SK-N-SH treated with all-trans-retinoic acid at 6 μM for 48 hours (cell line): ENCODE results near the gene CASTOR1.

Experiments
- ATAC-seq: fragments of 200-7000 bp; cut with Tn5 transposase; 3 replicates; pipeline ENCODE4 v1.9.1; 2020; ENCODE audit warnings: mild to moderate bottlenecking, moderate library complexity
- CREB5 ChIP-seq: fragments of 250-450 bp; sonication (Bioruptor Pico); IDR thresholded peaks from 2 replicates; pipeline ENCODE4 v1.5.1; 2020; ENCODE audit warnings: low read depth, mild to moderate bottlenecking, moderate library complexity
- CSDC2 ChIP-seq: fragments of 250-450 bp; sonication (Bioruptor Pico); IDR thresholded peaks from 2 replicates; pipeline ENCODE4 v1.5.0; 2020; ENCODE audit warnings: mild to moderate bottlenecking, moderate library complexity
- ESRRG ChIP-seq: fragments of 250-450 bp; sonication (Bioruptor Pico); IDR thresholded peaks from 2 replicates; pipeline ENCODE4 v1.6.1; 2021; ENCODE audit warnings: mild to moderate bottlenecking
- GLIS3 ChIP-seq: fragments of 250-450 bp; sonication (Bioruptor Pico); IDR thresholded peaks from 2 replicates; pipeline ENCODE4 v1.5.0; 2020; ENCODE audit warnings: mild to moderate bottlenecking, moderate library complexity
- ISL1 ChIP-seq: fragments of 250-450 bp; sonication (Bioruptor Pico); IDR thresholded peaks from 2 replicates; pipeline ENCODE4 v2.1.2; 2022; ENCODE audit warnings: mild to moderate bottlenecking, moderate library complexity
- OSR1 ChIP-seq: fragments of 250-450 bp; sonication (Bioruptor Pico); IDR thresholded peaks from 2 replicates; pipeline ENCODE4 v1.8.0; 2022; ENCODE audit warnings: moderate library complexity, mild to moderate bottlenecking, inconsistent platforms
- POU6F1 ChIP-seq: fragments of 250-450 bp; sonication (Bioruptor Pico); IDR thresholded peaks from 2 replicates; pipeline ENCODE4 v1.8.0; 2021; ENCODE audit warnings: low read depth, mild to moderate bottlenecking, moderate library complexity, borderline replicate concordance
- PPARA ChIP-seq: fragments of 250-450 bp; sonication (Bioruptor Pico); IDR thresholded peaks from 2 replicates; pipeline ENCODE4 v1.5.0; 2020; ENCODE audit warnings: mild to moderate bottlenecking, borderline replicate concordance
- RARB ChIP-seq: fragments of 250-450 bp; sonication (Bioruptor Pico); IDR thresholded peaks from 2 replicates; pipeline ENCODE4 v1.8.0; 2021; ENCODE audit warnings: mild to moderate bottlenecking, moderate library complexity
- SNAI2 ChIP-seq: fragments of 250-450 bp; sonication (Bioruptor Pico); IDR thresholded peaks from 2 replicates; pipeline ENCODE4 v1.5.0; 2020; ENCODE audit warnings: mild to moderate bottlenecking, moderate library complexity
- TCF4 ChIP-seq: fragments of 250-450 bp; sonication (Bioruptor Pico); IDR thresholded peaks from 2 replicates; pipeline ENCODE4 v1.8.0; 2021; ENCODE audit warnings: mild to moderate bottlenecking, moderate library complexity, borderline replicate concordance
- TOX ChIP-seq: fragments of 250-450 bp; sonication (Bioruptor Pico); IDR thresholded peaks from 2 replicates; pipeline ENCODE4 v1.8.0; 2021; ENCODE audit warnings: mild to moderate bottlenecking, moderate library complexity, borderline replicate concordance
- ZC3H10 ChIP-seq: fragments of 250-450 bp; sonication (Bioruptor Pico); IDR thresholded peaks from 2 replicates; pipeline ENCODE4 v1.5.1; 2021; ENCODE audit warnings: mild to moderate bottlenecking, moderate library complexity
- ZFP3 ChIP-seq: fragments of 250-450 bp; sonication (Bioruptor Pico); IDR thresholded peaks from 2 replicates; pipeline ENCODE4 v1.5.0; 2020; ENCODE audit warnings: mild to moderate bottlenecking, moderate library complexity
- ZFP30 ChIP-seq: fragments of 450-650 bp; formaldehyde crosslinking; IDR thresholded peaks from 2 replicates; pipeline ENCODE4 v1.5.0; 2022; ENCODE audit warnings: mild to moderate bottlenecking, moderate library complexity
- ZNF565 ChIP-seq: fragments of 450-650 bp; formaldehyde crosslinking; conservative IDR thresholded peaks from 2 replicates; pipeline ENCODE4 v1.5.0; 2020; ENCODE audit warnings: low read depth, mild to moderate bottlenecking, moderate library complexity
- ZNF70 ChIP-seq: fragments of 450-650 bp; formaldehyde crosslinking; IDR thresholded peaks from 2 replicates; pipeline ENCODE4 v1.5.0; 2020; ENCODE audit warnings: mild to moderate bottlenecking, moderate library complexity
- ZNF8 ChIP-seq: fragments of 450-650 bp; formaldehyde crosslinking; IDR thresholded peaks from 2 replicates; pipeline ENCODE4 v1.5.0; 2020; ENCODE audit warnings: mild to moderate bottlenecking, moderate library complexity
- TF ChIP-seq, protein P1 (sequence below): fragments of 250-450 bp; sonication (Bioruptor Pico); IDR thresholded peaks from 2 replicates; pipeline ENCODE4 v1.5.0; 2020; ENCODE audit warnings: mild to moderate bottlenecking, moderate library complexity
- TF ChIP-seq, protein P2 (sequence below): fragments of 250-450 bp; sonication (Bioruptor Pico); IDR thresholded peaks from 2 replicates; pipeline ENCODE4 v1.8.0; 2020; ENCODE audit warnings: mild to moderate bottlenecking, moderate library complexity, borderline replicate concordance
- TF ChIP-seq, protein P3 (sequence below): fragments of 250-450 bp; sonication (Bioruptor Pico); IDR thresholded peaks from 2 replicates; pipeline ENCODE4 v1.5.1; 2021; ENCODE audit warnings: mild to moderate bottlenecking, moderate library complexity

Gene CASTOR1

GRCh38 chr22:30293026-30293425 lies 3.7 kb upstream of the CASTOR1 start:
- ATAC-seq, result no peak
- no peak for TF ChIP-seq ZNF565 (CRISPR knock-in tag)
- TF ChIP-seq, protein P1, sequence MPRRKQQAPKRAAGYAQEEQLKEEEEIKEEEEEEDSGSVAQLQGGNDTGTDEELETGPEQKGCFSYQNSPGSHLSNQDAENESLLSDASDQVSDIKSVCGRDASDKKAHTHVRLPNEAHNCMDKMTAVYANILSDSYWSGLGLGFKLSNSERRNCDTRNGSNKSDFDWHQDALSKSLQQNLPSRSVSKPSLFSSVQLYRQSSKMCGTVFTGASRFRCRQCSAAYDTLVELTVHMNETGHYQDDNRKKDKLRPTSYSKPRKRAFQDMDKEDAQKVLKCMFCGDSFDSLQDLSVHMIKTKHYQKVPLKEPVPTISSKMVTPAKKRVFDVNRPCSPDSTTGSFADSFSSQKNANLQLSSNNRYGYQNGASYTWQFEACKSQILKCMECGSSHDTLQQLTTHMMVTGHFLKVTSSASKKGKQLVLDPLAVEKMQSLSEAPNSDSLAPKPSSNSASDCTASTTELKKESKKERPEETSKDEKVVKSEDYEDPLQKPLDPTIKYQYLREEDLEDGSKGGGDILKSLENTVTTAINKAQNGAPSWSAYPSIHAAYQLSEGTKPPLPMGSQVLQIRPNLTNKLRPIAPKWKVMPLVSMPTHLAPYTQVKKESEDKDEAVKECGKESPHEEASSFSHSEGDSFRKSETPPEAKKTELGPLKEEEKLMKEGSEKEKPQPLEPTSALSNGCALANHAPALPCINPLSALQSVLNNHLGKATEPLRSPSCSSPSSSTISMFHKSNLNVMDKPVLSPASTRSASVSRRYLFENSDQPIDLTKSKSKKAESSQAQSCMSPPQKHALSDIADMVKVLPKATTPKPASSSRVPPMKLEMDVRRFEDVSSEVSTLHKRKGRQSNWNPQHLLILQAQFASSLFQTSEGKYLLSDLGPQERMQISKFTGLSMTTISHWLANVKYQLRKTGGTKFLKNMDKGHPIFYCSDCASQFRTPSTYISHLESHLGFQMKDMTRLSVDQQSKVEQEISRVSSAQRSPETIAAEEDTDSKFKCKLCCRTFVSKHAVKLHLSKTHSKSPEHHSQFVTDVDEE (CRISPR knock-in tag), result no peak
- no peak for TF ChIP-seq CSDC2
- no peak for TF ChIP-seq RARB (CRISPR knock-in tag)
- no peak for TF ChIP-seq ZNF70 (CRISPR knock-in tag)
- TF ChIP-seq, protein P2, sequence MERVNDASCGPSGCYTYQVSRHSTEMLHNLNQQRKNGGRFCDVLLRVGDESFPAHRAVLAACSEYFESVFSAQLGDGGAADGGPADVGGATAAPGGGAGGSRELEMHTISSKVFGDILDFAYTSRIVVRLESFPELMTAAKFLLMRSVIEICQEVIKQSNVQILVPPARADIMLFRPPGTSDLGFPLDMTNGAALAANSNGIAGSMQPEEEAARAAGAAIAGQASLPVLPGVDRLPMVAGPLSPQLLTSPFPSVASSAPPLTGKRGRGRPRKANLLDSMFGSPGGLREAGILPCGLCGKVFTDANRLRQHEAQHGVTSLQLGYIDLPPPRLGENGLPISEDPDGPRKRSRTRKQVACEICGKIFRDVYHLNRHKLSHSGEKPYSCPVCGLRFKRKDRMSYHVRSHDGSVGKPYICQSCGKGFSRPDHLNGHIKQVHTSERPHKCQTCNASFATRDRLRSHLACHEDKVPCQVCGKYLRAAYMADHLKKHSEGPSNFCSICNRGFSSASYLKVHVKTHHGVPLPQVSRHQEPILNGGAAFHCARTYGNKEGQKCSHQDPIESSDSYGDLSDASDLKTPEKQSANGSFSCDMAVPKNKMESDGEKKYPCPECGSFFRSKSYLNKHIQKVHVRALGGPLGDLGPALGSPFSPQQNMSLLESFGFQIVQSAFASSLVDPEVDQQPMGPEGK, result no peak
- no peak for TF ChIP-seq ZFP3 (CRISPR knock-in tag)
- TF ChIP-seq POU6F1 (CRISPR knock-in tag), result no peak
- no peak for TF ChIP-seq GLIS3
- TF ChIP-seq TCF4 (CRISPR knock-in tag), result no peak
- TF ChIP-seq ZFP30 (CRISPR knock-in tag), result no peak

GRCh38 chr22:30292069-30292970 lies 3.0 kb upstream of the CASTOR1 start:
- TF ChIP-seq CSDC2 (no peak), ZC3H10 (CRISPR knock-in tag) (no peak), POU6F1 (CRISPR knock-in tag) (no peak), ESRRG (CRISPR knock-in tag) (no peak), PPARA (CRISPR knock-in tag) (no peak), ZNF70 (CRISPR knock-in tag) (no peak), ZFP30 (CRISPR knock-in tag) (no peak), ZNF8 (CRISPR knock-in tag) (no peak), ISL1 (CRISPR knock-in tag) (no peak), TOX (CRISPR knock-in tag) (no peak), RARB (CRISPR knock-in tag) (no peak), GLIS3 (no peak), OSR1 (CRISPR knock-in tag) (no peak), TCF4 (CRISPR knock-in tag) (no peak), ZNF565 (CRISPR knock-in tag) (no peak), SNAI2 (no peak), CREB5 (CRISPR knock-in tag) (no peak)
- TF ChIP-seq, protein P3, sequence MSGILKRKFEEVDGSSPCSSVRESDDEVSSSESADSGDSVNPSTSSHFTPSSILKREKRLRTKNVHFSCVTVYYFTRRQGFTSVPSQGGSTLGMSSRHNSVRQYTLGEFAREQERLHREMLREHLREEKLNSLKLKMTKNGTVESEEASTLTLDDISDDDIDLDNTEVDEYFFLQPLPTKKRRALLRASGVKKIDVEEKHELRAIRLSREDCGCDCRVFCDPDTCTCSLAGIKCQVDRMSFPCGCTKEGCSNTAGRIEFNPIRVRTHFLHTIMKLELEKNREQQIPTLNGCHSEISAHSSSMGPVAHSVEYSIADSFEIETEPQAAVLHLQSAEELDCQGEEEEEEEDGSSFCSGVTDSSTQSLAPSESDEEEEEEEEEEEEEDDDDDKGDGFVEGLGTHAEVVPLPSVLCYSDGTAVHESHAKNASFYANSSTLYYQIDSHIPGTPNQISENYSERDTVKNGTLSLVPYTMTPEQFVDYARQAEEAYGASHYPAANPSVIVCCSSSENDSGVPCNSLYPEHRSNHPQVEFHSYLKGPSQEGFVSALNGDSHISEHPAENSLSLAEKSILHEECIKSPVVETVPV (CRISPR knock-in tag), result no peak
- TF ChIP-seq, protein P1 (CRISPR knock-in tag), result no peak
- TF ChIP-seq, protein P2, result no peak
- ATAC-seq, result no peak
